Raji (cell line): ENCODE data around the gene SDCCAG8.

Source experiments
- POLR2A ChIP-seq: IDR thresholded peaks from 2 replicates; pipeline ENCODE4 v1.6.1; 2011; ENCODE audit warnings: low read depth, low read length, control low read depth; ENCODE audit not compliant: insufficient read depth

The SDCCAG8 gene

GRCh38 chr1:243250102-243250501, 5.7 kb upstream of the SDCCAG8 start:
- no peak for TF ChIP-seq POLR2A

GRCh38 chr1:243251539-243251938, 4.3 kb upstream of the SDCCAG8 start:
- TF ChIP-seq POLR2A: no peak

GRCh38 chr1:243253211-243253925, 2.5 kb upstream of the SDCCAG8 start:
- TF ChIP-seq POLR2A: no peak

GRCh38 chr1:243253926-243254232, 2.0 kb upstream of the SDCCAG8 start:
- no peak for TF ChIP-seq POLR2A

GRCh38 chr1:243254233-243254926, 1.5 kb upstream of the SDCCAG8 start:
- no peak for TF ChIP-seq POLR2A

- TF ChIP-seq POLR2A: peak; percentile 80
These were observed 682 bp upstream of the SDCCAG8 start, which contains the start of gene CEP170 for GRCh38 chr1:243254927-243255790. Gene CEP170, minus strand, starts transcription at chr1:243255281. Its CDS starts 30,001 bp downstream, at chr1:243225280.

- no peak for TF ChIP-seq POLR2A
These were observed 749 bp downstream of the SDCCAG8 start for GRCh38 chr1:243256590-243256989.

GRCh38 chr1:243257189-243257588, 1.3 kb downstream of the SDCCAG8 start:
- TF ChIP-seq POLR2A: no peak

- no peak for TF ChIP-seq POLR2A
These were observed 2.9 kb downstream of the SDCCAG8 start for GRCh38 chr1:243258731-243259130.

- no peak for TF ChIP-seq POLR2A
These were observed 4.5 kb downstream of the SDCCAG8 start for GRCh38 chr1:243260221-243260880.

- no peak for TF ChIP-seq POLR2A
These were observed 5.5 kb downstream of the SDCCAG8 start for GRCh38 chr1:243261390-243261789.

- TF ChIP-seq POLR2A: no peak
These were observed 8.9 kb downstream of the SDCCAG8 start for GRCh38 chr1:243264717-243265116.

- TF ChIP-seq POLR2A: no peak
These were observed 10.4 kb downstream of the SDCCAG8 start for GRCh38 chr1:243266231-243266630.

- TF ChIP-seq POLR2A: no peak
These were observed 11.6 kb downstream of the SDCCAG8 start for GRCh38 chr1:243267471-243267880.
